Lower leg skin (tissue), 3 donors: Measurements from ENCODE around the gene KLHL35.

Experiments used
- CTCF ChIP-seq, 3 donors: fragments of 450-650 bp; IDR thresholded peaks; one replicate each; pipeline ENCODE4 v1.5.1; 2016; ENCODE audit warnings: antibody characterized with exemption in 3 of 3, mild to moderate bottlenecking in 3 of 3, moderate library complexity in 2 of 3
- POLR2A ChIP-seq, 2 donors: fragments of 450-650 bp; IDR thresholded peaks; one replicate each; pipeline ENCODE4 v1.6.1; 2016 to 2017; ENCODE audit warnings: antibody characterized with exemption in 2 of 2, mild to moderate bottlenecking in 1 of 2, moderate library complexity in 1 of 2

GRCh38 chr11:75470476-75471080 lies 37.6 kb upstream of the KLHL35 start:
- TF ChIP-seq POLR2A (IDR thresholded peaks at IDR 0.05) (no peak), CTCF (IDR thresholded peaks at IDR 0.05) (no peak)
